ENCODE results near the gene NUBPL. TPM values are rescaled to one million over a fixed set of nuclear protein-coding genes. Genes with fewer than 3 reads are reported as not detected.

NUBPL gene
- total RNA-seq, 6 donors from 2014 or later = 3.2 to 15.2 (median 8.2) TPM

DNA sequence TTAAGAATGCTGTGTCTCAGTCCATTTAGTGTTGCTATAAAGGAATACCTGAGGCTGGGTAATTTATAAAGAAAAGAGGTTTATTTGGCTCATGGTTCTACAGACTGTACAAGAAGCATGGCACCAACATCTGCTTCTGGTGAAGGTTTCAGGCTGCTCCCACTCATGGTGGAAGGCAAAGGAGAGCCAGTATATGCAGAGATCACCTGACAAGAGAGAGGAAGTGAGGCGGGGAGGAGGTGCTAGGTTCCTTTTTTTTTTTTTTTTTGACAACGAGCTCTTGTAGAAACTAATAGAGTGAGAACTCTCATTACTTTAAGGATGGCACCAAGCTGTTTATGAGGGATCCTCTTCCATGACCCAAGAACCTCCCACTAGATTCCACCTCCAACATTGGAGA is 121.6 kb downstream of the NUBPL start:
- Histone ChIP-seq H3K27ac (no peak overlapping the region), H3K9me3 (peaks cover 0 to 2% (median 0%) of the 10 kb centered on the region in 4 donors), H3K36me3 (no peaks in the 10 kb centered on the region), H3K27me3 (no peaks in the 10 kb centered on the region), H3K4me3 (no peak overlapping the region), H3K4me1 (no peaks in the 10 kb centered on the region)
- DNase-seq (no peak), ATAC-seq (ENCODE audit: low FRiP score in 2 of 2) (no peak)
- TF ChIP-seq EP300 (IDR thresholded peaks at IDR 0.05) (no peak), POLR2A (IDR thresholded peaks at IDR 0.05) (no peak), CTCF (IDR thresholded peaks at IDR 0.05) (no peak), POLR2AphosphoS5 (IDR thresholded peaks at IDR 0.05) (no peak)
- WGBS, 2 donors = 87 to 94% methylated on average over 2 of the region's 2 CpGs

- Histone ChIP-seq H3K4me3 (no peak overlapping the region), H3K27me3 (no peaks in the 10 kb centered on the region), H3K36me3 (no peaks in the 10 kb centered on the region), H3K9me3 (no peaks in the 10 kb centered on the region), H3K27ac (no peak overlapping the region), H3K4me1 (peaks cover 0 to 5% (median 2%) of the 10 kb centered on the region in 4 donors)
- TF ChIP-seq EP300 (IDR thresholded peaks at IDR 0.05) (no peak), CTCF (IDR thresholded peaks at IDR 0.05) (no peak), POLR2A (IDR thresholded peaks at IDR 0.05) (no peak)
- 100% methylated on average over 1 of the region's 1 CpG for WGBS, 2 donors
- DNase-seq (no peak), ATAC-seq (ENCODE audit: low FRiP score in 2 of 2) (no peak)
Measured at GRCh38 chr14:31687726-31688125, 126.5 kb downstream of the NUBPL start.

DNA sequence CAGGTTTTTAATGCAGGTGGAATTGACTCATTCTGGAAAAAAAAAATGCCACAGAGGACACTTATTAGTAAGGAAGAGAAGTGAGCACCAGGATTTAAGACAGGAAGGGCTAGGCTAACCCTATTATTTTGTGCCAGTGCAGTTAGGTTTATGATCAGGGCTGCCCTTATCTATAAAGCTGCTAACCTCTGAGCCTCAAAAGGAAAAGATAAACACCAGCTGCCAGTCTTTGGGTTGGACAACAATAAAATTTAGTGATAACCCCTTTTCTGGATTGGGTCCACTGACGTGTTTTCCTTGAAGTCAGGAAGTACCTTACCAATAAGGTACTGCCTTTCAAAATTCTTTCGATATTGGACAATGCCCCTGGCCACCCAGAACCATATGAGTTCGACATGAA is 128.9 kb downstream of the NUBPL start:
- Histone ChIP-seq H3K9me3 (no peaks in the 10 kb centered on the region), H3K27ac (no peak overlapping the region), H3K27me3 (no peaks in the 10 kb centered on the region), H3K4me3 (no peak overlapping the region), H3K36me3 (no peaks in the 10 kb centered on the region), H3K4me1 (peaks cover 0 to 5% (median 2%) of the 10 kb centered on the region in 4 donors)
- no peak for DNase-seq
- no peak for ATAC-seq (ENCODE audit: low FRiP score in 2 of 2)
- WGBS, 2 donors = 61 to 84% methylated on average over 3 of the region's 3 CpGs
- no peak for TF ChIP-seq CTCF (IDR thresholded peaks at IDR 0.05)
- no peak for TF ChIP-seq POLR2AphosphoS5 (IDR thresholded peaks at IDR 0.05)
- no peak for TF ChIP-seq EP300 (IDR thresholded peaks at IDR 0.05)
- no peak for TF ChIP-seq POLR2A (IDR thresholded peaks at IDR 0.05)

DNA sequence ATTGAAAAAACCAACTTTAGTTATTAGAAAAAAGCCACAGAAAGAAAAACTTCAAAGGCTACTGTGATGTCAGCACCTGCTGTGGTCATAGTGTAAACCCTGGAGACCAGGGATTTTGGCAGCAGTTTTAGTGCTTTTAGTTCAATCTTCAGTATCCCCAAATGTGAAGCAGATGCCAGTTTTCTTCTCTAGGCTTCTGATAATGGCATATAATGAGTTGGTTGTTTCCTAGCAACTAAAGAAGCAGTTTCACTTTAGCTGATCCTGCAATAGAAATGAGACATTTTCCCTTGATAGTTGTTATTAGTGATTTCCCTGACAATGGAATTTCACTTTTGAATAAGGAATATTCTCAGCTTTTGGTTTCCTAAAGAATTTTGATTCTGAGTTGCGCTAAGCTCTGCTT is 131.2 kb downstream of the NUBPL start:
- H3K9me3 ChIP-seq = no peaks in the 10 kb centered on the region
- WGBS, 2 donors = 93 to 97% methylated on average over 1 of the region's 1 CpG
- DNase-seq = no peak

More for the DNA sequence above, 131.2 kb downstream of the NUBPL start:
- H3K4me3 ChIP-seq = no peak overlapping the region
- H3K27me3 ChIP-seq = no peaks in the 10 kb centered on the region
- H3K36me3 ChIP-seq = no peaks in the 10 kb centered on the region
- ATAC-seq (ENCODE audit: low FRiP score in 2 of 2) = no peak
- peaks cover 0 to 5% (median 2%) of the 10 kb centered on the region in 4 donors for H3K4me1 ChIP-seq
- TF ChIP-seq POLR2AphosphoS5 (IDR thresholded peaks at IDR 0.05) (no peak), EP300 (IDR thresholded peaks at IDR 0.05) (no peak), CTCF (IDR thresholded peaks at IDR 0.05) (no peak), POLR2A (IDR thresholded peaks at IDR 0.05) (no peak)
- no peak overlapping the region for H3K27ac ChIP-seq
